Stomach smooth muscle (tissue), 2 donors: ENCODE results near the gene MRC1.

Source experiments
- H3K27ac ChIP-seq: one replicate; pipeline ENCODE4 v1.7.0; 2013; ENCODE audit warnings: mild to moderate bottlenecking, low read length, inconsistent platforms
- H3K27me3 ChIP-seq, 2 donors: one replicate each; pipeline ENCODE4 v1.7.0; 2013; ENCODE audit warnings: low read length in 2 of 2; ENCODE audit not compliant: insufficient read depth in 2 of 2, control insufficient read depth in 1 of 2
- H3K36me3 ChIP-seq, 2 donors: one replicate each; pipeline ENCODE4 v1.7.0; 2013; ENCODE audit warnings: low read length in 2 of 2; ENCODE audit not compliant: control insufficient read depth in 2 of 2, insufficient read depth in 2 of 2
- H3K4me1 ChIP-seq: one replicate; pipeline ENCODE4 v1.7.0; 2013; ENCODE audit warnings: low read length; ENCODE audit not compliant: control insufficient read depth, insufficient read depth
- H3K4me3 ChIP-seq, 2 donors: one replicate each; pipeline ENCODE4 v1.7.0; 2013; ENCODE audit warnings: low read length in 2 of 2
- H3K9ac ChIP-seq, 2 donors: one replicate each; pipeline ENCODE4 v1.7.0; 2013; ENCODE audit warnings: low read length in 2 of 2, mild to moderate bottlenecking in 1 of 2
- H3K9me3 ChIP-seq, 2 donors: one replicate each; pipeline ENCODE4 v1.7.0; 2013; ENCODE audit warnings: low read length in 2 of 2; ENCODE audit not compliant: control insufficient read depth in 2 of 2
- donor health status: healthy.
- donor health status: Pancreatic carcinoma.

Gene MRC1

GRCh38 chr10:17871036-17871435 lies 61.9 kb downstream of the MRC1 start:
- Histone ChIP-seq H3K9me3 (no peaks in the 10 kb centered on the region), H3K27ac (no peak overlapping the region), H3K4me3 (no peak overlapping the region), H3K4me1 (no peaks in the 10 kb centered on the region), H3K27me3 (no peaks in the 10 kb centered on the region), H3K36me3 (no peaks in the 10 kb centered on the region), H3K9ac (no peak overlapping the region)

GRCh38 chr10:17872191-17873091 lies 63.3 kb downstream of the MRC1 start:
- Histone ChIP-seq H3K36me3 (no peaks in the 10 kb centered on the region), H3K9ac (no peak overlapping the region), H3K4me1 (no peaks in the 10 kb centered on the region), H3K4me3 (peak overlapping the region in 1 of 2 donors; percentile 22), H3K9me3 (no peaks in the 10 kb centered on the region), H3K27ac (no peak overlapping the region), H3K27me3 (no peaks in the 10 kb centered on the region)

- Histone ChIP-seq H3K27me3 (no peaks in the 10 kb centered on the region), H3K9ac (no peak overlapping the region), H3K4me1 (no peaks in the 10 kb centered on the region), H3K36me3 (no peaks in the 10 kb centered on the region), H3K4me3 (no peak overlapping the region), H3K9me3 (no peaks in the 10 kb centered on the region), H3K27ac (no peak overlapping the region)
Measured at GRCh38 chr10:17873946-17874345, 64.8 kb downstream of the MRC1 start.

GRCh38 chr10:17877121-17877520 lies 68.0 kb downstream of the MRC1 start:
- H3K4me1 ChIP-seq: no peaks in the 10 kb centered on the region
- H3K36me3 ChIP-seq: no peaks in the 10 kb centered on the region
- H3K27ac ChIP-seq: no peak overlapping the region
- H3K27me3 ChIP-seq: no peaks in the 10 kb centered on the region
- H3K4me3 ChIP-seq: no peak overlapping the region
- H3K9ac ChIP-seq: no peak overlapping the region
- H3K9me3 ChIP-seq: no peaks in the 10 kb centered on the region

- no peak overlapping the region for H3K9ac ChIP-seq
- no peaks in the 10 kb centered on the region for H3K4me1 ChIP-seq
- H3K36me3 ChIP-seq: no peaks in the 10 kb centered on the region
- H3K9me3 ChIP-seq: no peaks in the 10 kb centered on the region
- H3K27me3 ChIP-seq: no peaks in the 10 kb centered on the region
- H3K4me3 ChIP-seq: no peak overlapping the region
- H3K27ac ChIP-seq: no peak overlapping the region
Measured at GRCh38 chr10:17878896-17879295, 69.7 kb downstream of the MRC1 start.

- no peak overlapping the region for H3K27ac ChIP-seq
- H3K9ac ChIP-seq: no peak overlapping the region
- H3K4me3 ChIP-seq: no peak overlapping the region
- H3K9me3 ChIP-seq: no peaks in the 10 kb centered on the region
- H3K36me3 ChIP-seq: no peaks in the 10 kb centered on the region
- H3K4me1 ChIP-seq: no peaks in the 10 kb centered on the region
- H3K27me3 ChIP-seq: no peaks in the 10 kb centered on the region
Measured at GRCh38 chr10:17880601-17881000, 71.5 kb downstream of the MRC1 start.

- H3K9me3 ChIP-seq: no peaks in the 10 kb centered on the region
- no peaks in the 10 kb centered on the region for H3K4me1 ChIP-seq
- no peaks in the 10 kb centered on the region for H3K27me3 ChIP-seq
- no peaks in the 10 kb centered on the region for H3K36me3 ChIP-seq
- no peak overlapping the region for H3K9ac ChIP-seq
- peak overlapping the region; percentile 37 for H3K27ac ChIP-seq
- H3K4me3 ChIP-seq: peak overlapping the region in 1 of 2 donors; percentile 10
Measured at GRCh38 chr10:17882557-17882956, 73.4 kb downstream of the MRC1 start.

- Histone ChIP-seq H3K9me3 (no peaks in the 10 kb centered on the region), H3K27ac (no peak overlapping the region)
Measured at GRCh38 chr10:17883621-17884020, 74.5 kb downstream of the MRC1 start.

GRCh38 chr10:17888189-17888588 lies 79.0 kb downstream of the MRC1 start:
- Histone ChIP-seq H3K4me3 (no peak overlapping the region), H3K27ac (no peak overlapping the region), H3K36me3 (no peaks in the 10 kb centered on the region), H3K27me3 (no peaks in the 10 kb centered on the region), H3K4me1 (no peaks in the 10 kb centered on the region), H3K9me3 (no peaks in the 10 kb centered on the region), H3K9ac (no peak overlapping the region)

More at GRCh38 chr10:17883621-17884020, 74.5 kb downstream of the MRC1 start:
- Histone ChIP-seq H3K9ac (no peak overlapping the region), H3K27me3 (no peaks in the 10 kb centered on the region), H3K4me1 (no peaks in the 10 kb centered on the region), H3K4me3 (no peak overlapping the region), H3K36me3 (no peaks in the 10 kb centered on the region)

GRCh38 chr10:17891435-17891834 lies 82.3 kb downstream of the MRC1 start:
- H3K27ac ChIP-seq: no peak overlapping the region
- no peaks in the 10 kb centered on the region for H3K27me3 ChIP-seq

GRCh38 chr10:17904564-17904963 lies 95.4 kb downstream of the MRC1 start:
- H3K36me3 ChIP-seq: no peaks in the 10 kb centered on the region
- H3K4me1 ChIP-seq: no peaks in the 10 kb centered on the region
- H3K27me3 ChIP-seq: no peaks in the 10 kb centered on the region

More at GRCh38 chr10:17891435-17891834, 82.3 kb downstream of the MRC1 start:
- no peak overlapping the region for H3K9ac ChIP-seq
- H3K9me3 ChIP-seq: no peaks in the 10 kb centered on the region
- H3K4me3 ChIP-seq: no peak overlapping the region
- H3K4me1 ChIP-seq: no peaks in the 10 kb centered on the region
- no peaks in the 10 kb centered on the region for H3K36me3 ChIP-seq

More at GRCh38 chr10:17904564-17904963, 95.4 kb downstream of the MRC1 start:
- Histone ChIP-seq H3K27ac (no peak overlapping the region), H3K9ac (no peak overlapping the region), H3K4me3 (no peak overlapping the region), H3K9me3 (no peaks in the 10 kb centered on the region)
